HG02623 (cell line): Measurements from ENCODE around the gene ZNF256.

Experiments used
- ATAC-seq: cut with Tn5 transposase; IDR thresholded peaks from one replicate; pipeline ENCODE4 v1.9.1; 2021; ENCODE audit warnings: moderate library complexity; ENCODE audit not compliant: unreplicated experiment

ZNF256 gene

GRCh38 chr19:57947419-57948134 is at the start of gene ZNF256:
Gene ZNF256, minus strand, starts transcription at chr19:57947706. Its CDS starts 232 bp downstream, at chr19:57947474.
- ATAC-seq = peak; percentile 86

DNA sequence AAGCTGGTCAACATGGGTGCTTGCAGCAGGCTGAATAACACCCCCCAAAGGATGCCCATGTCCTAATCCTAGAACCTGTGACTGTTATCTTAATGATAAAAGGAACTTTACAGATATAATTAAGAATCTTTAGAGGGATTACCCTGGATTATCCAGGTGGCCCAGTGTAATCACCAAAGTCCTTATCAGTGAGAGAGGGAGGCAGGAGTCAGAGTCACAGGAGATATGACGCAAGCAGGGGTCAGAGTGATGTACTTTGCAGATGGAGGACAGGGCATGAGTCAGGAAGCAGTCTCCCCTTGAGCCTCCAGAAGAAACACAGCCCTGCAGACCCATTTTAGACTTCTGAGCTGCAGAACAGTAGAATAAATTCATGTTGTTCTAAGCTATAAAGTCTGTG is 45.3 kb upstream of the ZNF256 start:
- ATAC-seq = no peak

DNA sequence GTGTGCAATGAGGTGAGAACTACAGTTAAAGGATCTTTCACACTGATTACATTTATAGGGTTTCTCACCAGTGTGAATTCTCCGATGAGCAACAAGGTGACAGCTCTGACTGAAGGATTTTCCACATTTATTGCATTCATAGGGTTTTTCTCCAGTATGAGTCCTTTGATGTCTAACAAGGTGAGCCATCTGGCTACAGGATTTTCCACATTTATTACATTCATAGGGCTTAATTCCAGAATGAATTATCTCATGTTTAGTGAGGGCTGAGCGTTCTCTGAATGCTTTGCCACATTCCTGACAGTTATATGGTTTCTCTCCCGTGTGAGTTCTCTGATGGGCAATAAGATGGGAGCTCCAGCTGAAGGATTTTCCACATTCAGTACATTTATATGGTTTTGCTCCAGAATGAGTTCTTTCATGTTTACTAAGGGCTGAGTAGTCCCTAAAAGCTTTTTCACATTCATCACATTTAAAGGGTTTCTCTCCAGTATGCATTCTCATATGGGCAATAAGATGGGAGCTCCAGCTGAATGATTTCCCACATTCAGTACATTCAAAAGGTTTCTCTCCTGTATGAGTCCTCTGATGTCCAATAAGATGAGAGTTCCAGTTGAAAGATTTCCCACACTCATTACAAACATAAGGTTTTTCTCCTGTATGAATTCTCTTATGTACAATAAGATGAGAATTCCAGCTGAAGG is 31.2 kb upstream of the ZNF256 start:
- no peak for ATAC-seq

- ATAC-seq = no peak
These were observed 26.9 kb upstream of the ZNF256 start, which contains the start of gene C19orf18 for GRCh38 chr19:57974434-57974833. Gene C19orf18, minus strand, starts transcription at chr19:57974534. Its CDS starts 102 bp downstream, at chr19:57974432.

- ATAC-seq = no peak
These were observed 17.3 kb upstream of the ZNF256 start for GRCh38 chr19:57964761-57965160.

DNA sequence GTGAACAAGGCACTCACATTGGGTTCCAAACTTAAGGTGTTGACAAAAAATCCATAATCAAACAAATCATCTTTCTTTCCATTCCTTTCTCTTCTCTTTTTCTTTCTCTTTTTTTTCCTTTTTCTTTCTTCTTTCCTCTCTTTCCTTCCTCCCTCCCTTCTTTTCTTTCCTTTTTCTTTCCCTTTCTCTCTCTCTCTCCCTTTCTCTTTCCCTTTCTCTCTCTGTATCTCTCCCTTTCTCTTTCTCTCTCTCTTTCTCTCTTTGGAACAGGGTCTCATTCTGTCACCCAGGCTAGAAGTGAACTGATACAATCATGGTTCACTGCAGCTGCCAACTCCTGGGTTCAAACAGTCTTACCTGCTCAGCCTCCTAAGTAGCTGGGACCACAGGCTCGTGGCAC is 14.3 kb upstream of the ZNF256 start:
- no peak for ATAC-seq

DNA sequence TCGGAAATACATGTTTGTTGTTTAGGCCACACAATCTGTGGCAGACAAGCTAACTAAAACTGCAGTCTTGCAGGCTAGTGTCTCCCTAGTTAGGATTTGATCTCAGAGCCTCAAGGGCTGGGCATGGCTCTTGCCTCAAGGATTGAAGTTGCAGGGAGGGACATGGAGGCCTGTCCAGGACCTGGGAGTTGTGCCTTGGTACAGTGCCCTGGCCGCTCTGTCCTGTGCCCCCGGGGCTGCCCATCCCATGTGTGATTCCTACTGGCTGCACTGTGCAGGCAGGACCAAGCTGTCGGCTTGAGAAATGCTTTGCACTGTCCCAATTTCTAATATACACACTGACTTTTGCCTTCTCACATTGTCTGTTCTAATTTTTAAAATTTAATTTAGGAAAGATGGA is 7.5 kb upstream of the ZNF256 start:
- ATAC-seq = no peak

DNA sequence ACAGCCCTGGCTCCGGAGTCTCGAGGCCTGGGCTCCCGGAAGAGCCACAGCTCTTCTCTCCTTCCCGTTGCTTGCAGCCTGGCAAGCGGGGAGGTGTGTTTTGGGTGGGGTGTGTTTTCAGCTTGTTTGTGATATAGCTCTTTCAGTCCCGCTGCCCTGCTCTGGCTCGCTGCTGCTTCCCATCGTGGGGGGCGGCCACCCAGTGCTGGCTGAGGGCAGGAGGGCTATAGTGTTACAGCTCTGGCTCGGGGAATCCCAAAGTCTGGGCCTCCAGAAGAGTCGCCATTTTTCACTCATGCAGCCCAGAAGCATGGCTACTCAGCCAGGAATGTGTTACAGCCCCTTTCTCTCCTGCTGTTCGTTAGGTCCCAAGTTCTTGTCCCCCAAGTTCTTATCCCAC is 2.2 kb upstream of the ZNF256 start:
- ATAC-seq = no peak

DNA sequence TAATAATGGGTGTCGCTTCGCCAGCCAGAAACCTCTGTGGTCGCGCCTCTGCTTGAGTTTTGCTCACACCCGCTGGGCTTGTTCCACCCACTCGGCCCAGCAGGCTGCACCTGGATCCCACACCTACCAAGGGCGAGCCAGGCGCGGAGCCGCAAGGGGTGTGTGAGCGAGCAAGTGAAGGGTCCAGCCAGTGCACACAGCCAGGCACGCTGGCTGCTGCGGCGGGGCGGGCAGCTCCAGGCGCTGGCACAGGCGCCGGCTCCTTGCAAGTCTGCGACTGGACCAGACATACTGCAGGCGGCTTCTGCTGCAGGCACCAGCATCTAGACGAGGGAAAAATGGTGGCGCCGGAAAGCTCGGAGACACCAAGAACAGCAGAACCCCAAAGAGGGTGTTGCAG is 1.8 kb upstream of the ZNF256 start:
- ATAC-seq = no peak

DNA sequence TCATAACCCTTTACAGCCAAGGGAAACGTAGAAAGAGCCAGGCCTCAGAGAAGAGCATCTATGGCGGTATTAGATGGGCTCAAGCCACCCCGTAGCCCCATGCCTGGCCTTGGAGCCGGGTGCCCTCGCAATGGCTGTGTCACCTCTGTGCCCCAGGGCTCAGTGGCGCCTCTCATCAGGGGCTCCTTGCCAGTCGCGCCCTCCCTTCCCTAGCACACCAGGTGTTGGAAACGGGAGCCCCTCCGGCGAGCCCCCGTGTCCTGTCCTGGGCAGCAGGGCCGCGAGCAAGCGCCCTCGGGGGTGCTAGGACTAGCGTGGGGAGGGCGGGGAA is 453 bp downstream of the ZNF256 start:
- ATAC-seq = peak; percentile 11

DNA sequence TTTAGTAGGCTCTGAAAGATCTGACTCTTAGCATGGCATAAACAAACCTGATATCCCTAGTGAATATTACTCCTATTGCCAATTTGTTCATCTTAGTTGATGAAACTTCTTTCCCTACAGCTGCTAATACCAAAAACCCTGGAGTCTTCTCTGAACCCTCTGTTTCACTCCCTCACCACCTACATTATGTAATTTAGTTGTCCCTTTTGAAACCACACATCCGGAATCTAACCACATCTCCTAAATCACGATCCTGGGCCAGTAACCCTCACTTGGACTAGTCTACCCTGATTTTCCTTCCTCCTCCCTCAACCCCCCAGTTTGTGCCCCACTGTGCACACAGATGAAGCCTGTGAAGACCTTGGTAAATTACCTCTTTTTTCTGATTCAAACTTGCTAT is 1.2 kb downstream of the ZNF256 start:
- no peak for ATAC-seq

- ATAC-seq = no peak
These were observed 5.9 kb downstream of the ZNF256 start for GRCh38 chr19:57941593-57941992.

DNA sequence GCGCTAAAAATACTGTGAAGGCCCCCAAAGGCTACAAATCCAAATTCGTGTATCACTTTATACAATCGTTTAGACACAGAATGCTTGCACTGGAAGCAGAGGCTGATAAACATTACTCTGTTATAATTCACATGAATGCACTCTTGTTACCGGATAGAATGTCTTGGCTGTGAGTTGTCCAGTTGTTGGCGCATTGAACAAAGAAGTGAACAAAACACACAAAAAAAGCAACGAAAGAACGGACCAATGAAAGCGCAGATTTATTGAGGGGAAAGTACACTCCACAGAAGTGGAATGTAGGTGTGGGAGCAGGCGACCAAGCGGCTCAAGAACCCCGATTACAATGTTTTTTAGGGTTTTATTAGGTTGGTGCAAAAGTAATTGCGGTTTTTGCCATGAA is 11.8 kb downstream of the ZNF256 start:
- no peak for ATAC-seq

DNA sequence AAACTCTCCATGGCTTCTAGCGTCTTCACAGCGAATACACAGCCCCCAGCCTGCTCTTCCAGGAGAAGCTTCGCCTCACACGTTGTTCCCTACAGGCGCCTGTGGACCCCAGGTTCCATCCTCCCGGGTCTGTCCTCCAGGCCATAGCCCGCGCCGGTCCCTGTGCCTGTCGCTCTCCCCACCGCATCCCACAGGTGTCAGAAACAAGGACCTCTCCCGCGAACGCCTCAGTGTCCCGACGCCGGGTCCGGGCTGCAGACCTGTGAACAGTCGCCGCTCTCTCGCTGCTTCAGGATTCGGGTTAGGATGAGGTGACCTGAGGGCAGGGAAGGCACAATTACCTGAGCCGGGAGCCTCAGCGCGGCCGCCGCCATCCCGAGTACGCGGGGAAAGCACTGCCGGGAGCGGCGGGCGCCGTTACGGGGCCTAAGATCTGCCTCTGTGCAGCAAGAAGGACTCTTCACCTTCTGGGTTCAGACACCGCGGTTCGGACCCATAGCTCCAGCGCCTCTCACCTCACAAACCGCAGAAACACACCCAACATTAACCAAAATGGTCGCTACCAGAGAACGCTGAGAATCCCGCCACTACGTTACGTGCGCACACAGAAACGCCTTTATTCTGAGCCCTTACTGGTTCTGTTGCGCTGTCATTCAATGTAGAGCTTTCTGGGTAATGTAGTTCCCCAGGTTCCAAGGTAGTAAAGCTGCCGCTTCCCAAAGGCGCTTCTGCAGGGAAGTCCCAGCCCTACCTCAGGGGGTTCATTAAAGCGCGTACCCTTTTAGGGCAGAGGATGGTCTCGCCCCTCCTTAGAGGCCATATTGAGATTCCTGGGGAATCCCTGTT is 12.5 kb downstream of the ZNF256 start, which contains the start of gene ZNF418:
Gene ZNF418, minus strand, starts transcription at position 583 of the 846 bp plus-strand sequence. CDS start 1,580 bp downstream, outside the sequence.
- no peak for ATAC-seq

GRCh38 chr19:57927587-57927986 is 19.9 kb downstream of the ZNF256 start:
- ATAC-seq = no peak

GRCh38 chr19:57916168-57916995 is 31.1 kb downstream of the ZNF256 start, which contains the start of gene ZNF417:
Gene ZNF417, minus strand, starts transcription at chr19:57916592. Its CDS starts 181 bp downstream, at chr19:57916411.
- peak; percentile 97 for ATAC-seq

- no peak for ATAC-seq
These were observed 33.0 kb downstream of the ZNF256 start for GRCh38 chr19:57914531-57914930.

DNA sequence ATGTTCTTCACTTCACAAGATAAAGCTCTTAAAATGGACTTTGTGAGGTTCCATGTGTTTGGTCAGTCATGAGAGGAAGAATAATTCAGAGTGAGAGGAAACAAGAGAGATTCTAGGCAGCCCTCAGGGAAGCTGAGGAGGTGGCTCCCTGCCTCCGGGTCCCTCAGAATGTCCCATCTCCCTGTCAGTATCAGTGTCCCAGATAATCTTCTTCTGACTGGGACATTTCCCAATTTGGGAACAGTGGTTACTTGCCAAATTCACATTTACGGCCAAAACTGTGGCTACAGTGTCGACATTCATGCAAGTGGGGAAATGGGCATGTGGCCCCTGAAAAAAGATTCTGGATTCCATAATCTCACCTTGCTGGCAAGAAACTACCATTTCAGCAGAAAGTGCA is 40.1 kb downstream of the ZNF256 start:
- ATAC-seq = no peak

DNA sequence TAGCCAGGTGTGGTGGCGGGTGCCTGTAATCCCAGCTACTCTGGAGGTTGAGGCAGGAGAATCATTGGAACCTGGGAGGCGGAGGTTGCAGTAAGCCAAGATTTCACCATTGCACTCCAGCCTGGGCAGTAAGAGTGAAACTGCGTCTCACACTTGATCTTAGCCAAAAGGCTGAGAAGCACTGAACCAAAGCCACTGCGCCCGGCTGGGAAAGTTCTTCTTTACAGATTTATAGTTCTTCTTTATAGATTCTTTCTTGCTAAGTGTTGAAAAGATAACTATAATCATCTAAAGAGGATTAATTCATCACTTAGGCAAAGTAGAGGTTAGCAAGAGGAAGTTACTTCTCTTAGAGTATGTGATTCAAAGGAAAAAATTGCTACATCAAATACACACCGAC is 42.2 kb downstream of the ZNF256 start:
- ATAC-seq = no peak

- ATAC-seq = no peak
These were observed 43.8 kb downstream of the ZNF256 start for GRCh38 chr19:57903618-57904184.
